ENCODE results near the gene HIVEP2. TPM values are rescaled to one million over a fixed set of nuclear protein-coding genes. Genes with fewer than 3 reads are reported as not detected.

HIVEP2 gene
- total and polyA plus RNA-seq, 2 donors (not counting 1 experiment from before 2014, with no cell fraction given): 5.0 to 14.4 TPM

GRCh38 chr6:142808405-142809061 lies 136.4 kb downstream of the HIVEP2 start:
- H3K27me3 ChIP-seq (ENCODE audit: control insufficient read depth, insufficient read depth, low read length): no peaks in the 10 kb centered on the region
- no peak for TF ChIP-seq CTCF (conservative IDR thresholded peaks at IDR 0.05 in 1 of 2, IDR thresholded peaks at IDR 0.05 in 1 of 2; ENCODE audit: low read depth in 1 of 2, low read length in 2 of 2)
- no peak for TF ChIP-seq EZH2 (IDR thresholded peaks at IDR 0.05; ENCODE audit: low read length, missing control alignments)
- H3K4me3 ChIP-seq (replicated peaks in 1 of 4; ENCODE audit: control extremely low read depth in 1 of 4, insufficient read depth in 1 of 4, low read depth in 3 of 4, low read length in 4 of 4): no peak overlapping the region
- H3K27ac ChIP-seq (ENCODE audit: insufficient read depth, low read length): no peak overlapping the region
- H3K4me1 ChIP-seq (ENCODE audit: control insufficient read depth, extremely low read depth, insufficient read depth, low read length): peaks cover 9% of the 10 kb centered on the region
- H3K9me3 ChIP-seq (ENCODE audit: control insufficient read depth, insufficient read depth, low read depth, low read length): no peaks in the 10 kb centered on the region
- no peaks in the 10 kb centered on the region for H3K79me2 ChIP-seq (ENCODE audit: control insufficient read depth, insufficient read depth, low read length)
- H4K20me1 ChIP-seq (ENCODE audit: control insufficient read depth, extremely low read depth, insufficient read depth, low read length): no peaks in the 10 kb centered on the region
- DNase-seq (ENCODE audit: low read depth in 2 of 2): no peak
- H3K9ac ChIP-seq (ENCODE audit: insufficient read depth, low read length): no peak overlapping the region
- H3K4me2 ChIP-seq (ENCODE audit: extremely low read depth, insufficient read depth, low read length): no peak overlapping the region
- H2AFZ ChIP-seq (ENCODE audit: low read length): no peak overlapping the region
- no peaks in the 10 kb centered on the region for H3K36me3 ChIP-seq (ENCODE audit: control insufficient read depth, insufficient read depth, low read length)

GRCh38 chr6:142805042-142805441 lies 139.9 kb downstream of the HIVEP2 start:
- no peak for TF ChIP-seq EZH2 (IDR thresholded peaks at IDR 0.05; ENCODE audit: low read length, missing control alignments)
- Histone ChIP-seq H3K4me1 (ENCODE audit: control insufficient read depth, extremely low read depth, insufficient read depth, low read length) (peaks cover 5% of the 10 kb centered on the region), H3K9me3 (ENCODE audit: control insufficient read depth, insufficient read depth, low read depth, low read length) (no peaks in the 10 kb centered on the region), H3K9ac (ENCODE audit: insufficient read depth, low read length) (no peak overlapping the region), H3K79me2 (ENCODE audit: control insufficient read depth, insufficient read depth, low read length) (peaks cover 1% of the 10 kb centered on the region), H4K20me1 (ENCODE audit: control insufficient read depth, extremely low read depth, insufficient read depth, low read length) (no peaks in the 10 kb centered on the region), H3K4me3 (replicated peaks in 1 of 4; ENCODE audit: control extremely low read depth in 1 of 4, insufficient read depth in 1 of 4, low read depth in 3 of 4, low read length in 4 of 4) (no peak overlapping the region), H3K27ac (ENCODE audit: insufficient read depth, low read length) (no peak overlapping the region), H3K27me3 (ENCODE audit: control insufficient read depth, insufficient read depth, low read length) (no peaks in the 10 kb centered on the region), H2AFZ (ENCODE audit: low read length) (no peak overlapping the region), H3K36me3 (ENCODE audit: control insufficient read depth, insufficient read depth, low read length) (no peaks in the 10 kb centered on the region), H3K4me2 (ENCODE audit: extremely low read depth, insufficient read depth, low read length) (no peak overlapping the region)
- DNase-seq (ENCODE audit: low read depth in 2 of 2): no peak

GRCh38 chr6:142804490-142804889 lies 140.5 kb downstream of the HIVEP2 start:
- Histone ChIP-seq H4K20me1 (ENCODE audit: control insufficient read depth, extremely low read depth, insufficient read depth, low read length) (no peaks in the 10 kb centered on the region), H3K27me3 (ENCODE audit: control insufficient read depth, insufficient read depth, low read length) (no peaks in the 10 kb centered on the region), H3K4me2 (ENCODE audit: extremely low read depth, insufficient read depth, low read length) (no peak overlapping the region), H3K79me2 (ENCODE audit: control insufficient read depth, insufficient read depth, low read length) (peaks cover 1% of the 10 kb centered on the region), H3K4me3 (replicated peaks in 1 of 4; ENCODE audit: control extremely low read depth in 1 of 4, insufficient read depth in 1 of 4, low read depth in 3 of 4, low read length in 4 of 4) (no peak overlapping the region), H3K36me3 (ENCODE audit: control insufficient read depth, insufficient read depth, low read length) (no peaks in the 10 kb centered on the region), H3K27ac (ENCODE audit: insufficient read depth, low read length) (no peak overlapping the region), H2AFZ (ENCODE audit: low read length) (no peak overlapping the region), H3K4me1 (ENCODE audit: control insufficient read depth, extremely low read depth, insufficient read depth, low read length) (peaks cover 5% of the 10 kb centered on the region), H3K9ac (ENCODE audit: insufficient read depth, low read length) (no peak overlapping the region), H3K9me3 (ENCODE audit: control insufficient read depth, insufficient read depth, low read depth, low read length) (no peaks in the 10 kb centered on the region)
- no peak for TF ChIP-seq EZH2 (IDR thresholded peaks at IDR 0.05; ENCODE audit: low read length, missing control alignments)
- TF ChIP-seq CTCF (conservative IDR thresholded peaks at IDR 0.05 in 1 of 2, IDR thresholded peaks at IDR 0.05 in 1 of 2; ENCODE audit: low read depth in 1 of 2, low read length in 2 of 2): no peak
- no peak for DNase-seq (ENCODE audit: low read depth in 2 of 2)

Data from fibroblast of lung (primary cell).